Stimulated activated CD8-positive, alpha-beta memory T cell treated with anti-CD3 and anti-CD28 coated beads, Interleukin-15, amount 100 ng/mL, for 4 hours (primary cell): Measurements from ENCODE around the gene SLC35D1.
"Not testable (repeated sequence)": the region's sequence is repeated elsewhere in the genome, so short reads cannot be mapped to it uniquely, and the experiment has no call there.

Experiments
- DNase-seq, 2 donors: peaks; one replicate each; pipeline ENCODE4 v3.0.0-alpha.2; 2020; ENCODE audit warnings: low read depth in 2 of 2

SLC35D1 gene

GRCh38 chr1:67053785-67054772 lies at the start of gene SLC35D1:
SLC35D1 (minus strand) TSS chr1:67054148; CDS start chr1:67054013, 135 bp downstream.
- peak; percentile 59 to 65 for DNase-seq

- no peak for DNase-seq
These were observed 49.6 kb upstream of the SLC35D1 start for GRCh38 chr1:67103548-67103947.

- no peak for DNase-seq
These were observed 46.9 kb upstream of the SLC35D1 start for GRCh38 chr1:67100833-67101232.

GRCh38 chr1:67097305-67097704 lies 43.4 kb upstream of the SLC35D1 start:
- no peak for DNase-seq

GRCh38 chr1:67094191-67094590 lies 40.2 kb upstream of the SLC35D1 start:
- no peak for DNase-seq

GRCh38 chr1:67089685-67090208 lies 35.8 kb upstream of the SLC35D1 start:
- DNase-seq, result no peak

- no peak for DNase-seq
These were observed 34.5 kb upstream of the SLC35D1 start for GRCh38 chr1:67088440-67088839.

- DNase-seq, result no peak
These were observed 31.4 kb upstream of the SLC35D1 start for GRCh38 chr1:67085326-67085725.

GRCh38 chr1:67084765-67085318 lies 30.9 kb upstream of the SLC35D1 start:
- DNase-seq, result no peak

GRCh38 chr1:67078291-67078690 lies 24.3 kb upstream of the SLC35D1 start:
- no peak for DNase-seq

- no peak for DNase-seq
These were observed 23.6 kb upstream of the SLC35D1 start for GRCh38 chr1:67077593-67077992.

- no peak for DNase-seq
These were observed 18.8 kb upstream of the SLC35D1 start for GRCh38 chr1:67072749-67073148.

- DNase-seq, result not testable (repeated sequence)
These were observed 13.7 kb upstream of the SLC35D1 start for GRCh38 chr1:67067655-67068054.

- DNase-seq, result no peak
These were observed 8.5 kb upstream of the SLC35D1 start for GRCh38 chr1:67062412-67062811.

GRCh38 chr1:67061266-67061665 lies 7.3 kb upstream of the SLC35D1 start:
- DNase-seq, result no peak

GRCh38 chr1:67060811-67061218 lies 6.9 kb upstream of the SLC35D1 start:
- DNase-seq, result no peak

- no peak for DNase-seq
These were observed 5.4 kb upstream of the SLC35D1 start for GRCh38 chr1:67059346-67059745.

- no peak for DNase-seq
These were observed 4.8 kb upstream of the SLC35D1 start for GRCh38 chr1:67058761-67059160.

GRCh38 chr1:67058242-67058641 lies 4.3 kb upstream of the SLC35D1 start:
- DNase-seq, result no peak

GRCh38 chr1:67053535-67053784 lies 488 bp downstream of the SLC35D1 start:
- no peak for DNase-seq

GRCh38 chr1:67052741-67053534 lies 1.0 kb downstream of the SLC35D1 start:
- peak in 1 of 2 donors; percentile 0 for DNase-seq

GRCh38 chr1:67051196-67051595 lies 2.8 kb downstream of the SLC35D1 start:
- DNase-seq, result no peak
